GOT3 (cell line): ENCODE results near the gene RYR1.
A peak's percentile ranks its signal among the peaks of the same experiment; 100 is the strongest.
"Not testable (repeated sequence)": the region's sequence is repeated elsewhere in the genome, so short reads cannot be mapped to it uniquely, and the experiment has no call there.

Source experiments
- DNase-seq: peaks from one replicate; lab custom pipeline; 2025; ENCODE audit warnings: mixed read lengths; lab: John Stamatoyannopoulos, UW

The RYR1 gene

GRCh38 chr19:38490861-38491260 is 57.4 kb downstream of the RYR1 start:
- DNase-seq: no peak

DNA sequence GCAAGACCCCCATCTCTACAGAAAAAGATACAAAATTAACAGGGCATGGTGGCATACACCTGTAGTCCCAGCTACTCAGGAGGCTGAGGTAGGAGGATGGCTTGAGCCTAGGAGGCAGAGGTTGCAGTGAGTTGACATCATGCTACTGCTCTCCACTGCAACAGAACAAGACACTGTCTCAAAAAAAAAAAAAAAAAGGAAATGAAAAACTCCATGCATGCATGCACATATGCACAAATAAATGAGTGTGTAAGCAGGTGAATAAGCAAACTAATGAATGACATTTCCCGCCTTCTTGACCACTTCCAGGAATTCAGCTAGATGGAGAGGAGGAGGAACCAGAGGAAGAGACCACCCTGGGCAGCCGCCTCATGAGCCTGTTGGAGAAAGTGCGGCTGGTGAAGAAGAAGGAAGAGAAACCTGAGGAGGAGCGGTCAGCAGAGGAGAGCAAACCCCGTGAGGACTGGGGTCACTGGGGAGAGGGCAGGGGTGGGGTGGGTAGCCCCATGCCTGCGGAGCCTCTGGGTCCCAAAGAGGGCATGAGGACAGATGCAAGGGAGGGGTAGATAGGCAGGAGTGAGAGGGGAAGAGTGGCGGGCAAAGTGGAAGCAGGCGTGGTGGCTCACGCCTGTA is 58.8 kb downstream of the RYR1 start:
- no peak for DNase-seq

DNA sequence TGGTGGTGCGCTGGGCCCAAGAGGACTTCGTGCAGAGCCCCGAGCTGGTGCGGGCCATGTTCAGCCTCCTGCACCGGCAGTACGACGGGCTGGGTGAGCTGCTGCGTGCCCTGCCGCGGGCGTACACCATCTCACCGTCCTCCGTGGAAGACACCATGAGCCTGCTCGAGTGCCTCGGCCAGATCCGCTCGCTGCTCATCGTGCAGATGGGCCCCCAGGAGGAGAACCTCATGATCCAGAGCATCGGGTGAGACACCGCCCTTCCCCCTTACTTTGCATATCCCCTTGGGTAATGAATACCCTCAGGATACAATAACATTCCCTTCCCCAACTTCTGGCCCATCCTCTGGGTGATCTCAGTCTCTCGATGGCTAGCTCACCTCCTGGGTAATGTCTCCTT is 60.9 kb downstream of the RYR1 start:
- DNase-seq: no peak

DNA sequence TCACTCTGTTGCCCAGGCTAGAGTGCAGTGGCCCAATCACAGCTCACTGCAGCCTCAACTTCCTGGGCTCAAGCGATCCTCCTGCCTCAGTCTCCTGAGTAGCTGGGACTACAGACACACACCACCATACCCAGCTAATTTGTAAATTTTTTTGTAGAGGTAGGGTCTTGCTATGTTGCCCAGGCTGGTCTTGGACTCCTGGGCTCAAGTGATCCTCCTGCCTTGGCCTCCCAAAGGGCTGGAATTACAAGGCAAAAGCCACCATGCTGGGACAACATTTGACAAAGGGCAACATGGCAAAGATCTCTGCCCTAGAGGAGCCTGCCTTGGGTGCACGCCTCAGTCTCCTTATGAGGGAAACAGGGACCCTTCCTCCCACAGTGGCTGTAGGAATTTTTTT is 61.9 kb downstream of the RYR1 start:
- not testable (repeated sequence) for DNase-seq

GRCh38 chr19:38496116-38496515 is 62.6 kb downstream of the RYR1 start:
- no peak for DNase-seq

- no peak for DNase-seq
Measured at GRCh38 chr19:38496603-38497487, 63.4 kb downstream of the RYR1 start.

GRCh38 chr19:38497907-38498306 is 64.4 kb downstream of the RYR1 start:
- DNase-seq: no peak

DNA sequence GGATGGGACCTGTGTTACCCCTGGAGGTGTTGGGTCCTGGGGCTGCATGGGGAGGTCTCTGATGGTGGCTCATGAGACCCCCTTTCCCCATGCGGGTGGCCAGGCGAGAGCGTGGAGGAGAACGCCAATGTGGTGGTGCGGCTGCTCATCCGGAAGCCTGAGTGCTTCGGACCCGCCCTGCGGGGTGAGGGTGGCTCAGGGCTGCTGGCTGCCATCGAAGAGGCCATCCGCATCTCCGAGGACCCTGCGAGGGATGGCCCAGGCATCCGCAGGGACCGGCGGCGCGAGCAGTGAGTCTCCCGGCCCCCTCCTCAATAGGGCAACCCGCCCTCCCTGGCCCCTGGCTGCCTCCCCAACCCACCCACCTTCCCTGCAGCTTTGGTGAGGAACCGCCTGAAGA is 66.0 kb downstream of the RYR1 start:
- no peak for DNase-seq

DNA sequence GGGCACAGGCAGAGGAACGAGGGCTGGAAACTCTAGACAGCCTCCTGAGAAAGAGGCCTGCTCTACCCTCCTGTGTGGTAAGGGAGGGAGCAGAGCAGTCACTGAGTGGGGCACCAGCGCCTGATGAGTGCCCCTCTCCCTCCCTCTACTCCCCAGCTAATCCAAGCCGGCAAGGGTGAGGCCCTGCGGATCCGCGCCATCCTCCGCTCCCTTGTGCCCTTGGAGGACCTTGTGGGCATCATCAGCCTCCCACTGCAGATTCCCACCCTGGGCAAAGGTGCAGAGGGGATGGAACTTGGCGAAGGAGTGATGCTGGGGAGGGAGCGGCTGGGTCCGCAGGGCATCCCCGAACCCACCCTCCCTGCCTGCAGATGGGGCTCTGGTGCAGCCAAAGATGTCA is 67.0 kb downstream of the RYR1 start:
- DNase-seq: no peak

DNA sequence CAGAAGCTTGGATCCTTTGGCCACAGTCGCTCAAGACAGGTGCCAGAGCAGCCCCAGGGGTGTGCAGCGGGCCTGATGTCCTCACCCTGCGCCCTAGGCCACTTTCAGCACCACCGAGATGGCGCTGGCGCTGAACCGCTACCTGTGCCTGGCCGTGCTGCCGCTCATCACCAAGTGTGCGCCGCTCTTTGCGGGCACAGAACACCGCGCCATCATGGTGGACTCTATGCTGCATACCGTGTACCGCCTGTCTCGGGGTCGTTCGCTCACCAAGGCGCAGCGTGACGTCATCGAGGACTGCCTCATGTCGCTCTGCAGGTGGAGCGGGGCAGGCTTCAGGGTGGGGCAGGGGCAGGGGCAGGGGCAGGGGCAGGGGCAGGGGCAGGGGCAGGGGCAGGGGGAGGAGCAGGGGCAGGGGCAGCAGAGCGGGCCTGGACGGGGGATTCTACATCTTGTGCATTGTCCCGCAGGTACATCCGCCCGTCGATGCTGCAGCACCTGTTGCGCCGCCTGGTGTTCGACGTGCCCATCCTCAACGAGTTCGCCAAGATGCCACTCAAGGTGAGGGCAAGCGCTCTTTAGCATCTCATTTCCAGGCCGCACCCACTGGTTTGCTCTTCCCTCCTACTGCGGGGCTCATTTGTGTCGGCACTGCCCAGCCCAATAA is 69.1 kb downstream of the RYR1 start:
- no peak for DNase-seq

- DNase-seq: no peak
Measured at GRCh38 chr19:38503077-38503410, 69.6 kb downstream of the RYR1 start.

DNA sequence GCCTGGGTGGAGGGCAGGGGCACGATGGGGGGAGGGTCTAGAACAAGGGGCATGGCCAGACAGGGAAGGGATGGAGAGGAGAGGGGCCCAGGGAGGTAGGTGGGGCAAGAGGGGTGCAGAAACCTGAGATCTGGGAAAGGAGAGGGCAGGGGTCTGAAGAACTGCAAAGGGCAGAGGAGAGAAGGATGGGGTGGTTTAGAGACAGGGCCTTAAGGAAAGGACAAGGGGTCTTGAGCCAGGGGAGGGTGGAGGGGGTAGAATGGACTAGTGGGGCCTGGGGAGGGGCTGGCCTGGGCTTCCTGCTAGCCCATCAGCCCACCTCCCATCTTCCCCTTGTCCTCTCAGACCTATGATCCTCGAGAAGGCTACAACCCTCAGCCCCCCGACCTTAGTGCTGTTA is 72.5 kb downstream of the RYR1 start:
- DNase-seq: no peak

DNA sequence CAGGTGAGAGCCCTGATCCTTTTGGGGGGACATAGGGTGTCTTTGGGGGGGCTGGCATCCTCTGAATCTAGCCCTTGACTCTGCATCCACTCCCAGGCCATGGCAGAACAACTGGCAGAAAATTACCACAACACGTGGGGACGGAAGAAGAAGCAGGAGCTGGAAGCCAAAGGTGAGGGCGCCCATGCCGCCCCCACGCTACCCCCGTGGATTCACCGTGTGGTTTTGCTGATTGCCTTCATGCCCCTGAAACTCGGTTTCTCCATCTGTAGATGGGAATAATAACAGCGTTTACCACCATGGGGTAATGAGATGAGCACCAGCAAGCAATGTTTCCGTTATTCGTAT is 72.9 kb downstream of the RYR1 start:
- no peak for DNase-seq

DNA sequence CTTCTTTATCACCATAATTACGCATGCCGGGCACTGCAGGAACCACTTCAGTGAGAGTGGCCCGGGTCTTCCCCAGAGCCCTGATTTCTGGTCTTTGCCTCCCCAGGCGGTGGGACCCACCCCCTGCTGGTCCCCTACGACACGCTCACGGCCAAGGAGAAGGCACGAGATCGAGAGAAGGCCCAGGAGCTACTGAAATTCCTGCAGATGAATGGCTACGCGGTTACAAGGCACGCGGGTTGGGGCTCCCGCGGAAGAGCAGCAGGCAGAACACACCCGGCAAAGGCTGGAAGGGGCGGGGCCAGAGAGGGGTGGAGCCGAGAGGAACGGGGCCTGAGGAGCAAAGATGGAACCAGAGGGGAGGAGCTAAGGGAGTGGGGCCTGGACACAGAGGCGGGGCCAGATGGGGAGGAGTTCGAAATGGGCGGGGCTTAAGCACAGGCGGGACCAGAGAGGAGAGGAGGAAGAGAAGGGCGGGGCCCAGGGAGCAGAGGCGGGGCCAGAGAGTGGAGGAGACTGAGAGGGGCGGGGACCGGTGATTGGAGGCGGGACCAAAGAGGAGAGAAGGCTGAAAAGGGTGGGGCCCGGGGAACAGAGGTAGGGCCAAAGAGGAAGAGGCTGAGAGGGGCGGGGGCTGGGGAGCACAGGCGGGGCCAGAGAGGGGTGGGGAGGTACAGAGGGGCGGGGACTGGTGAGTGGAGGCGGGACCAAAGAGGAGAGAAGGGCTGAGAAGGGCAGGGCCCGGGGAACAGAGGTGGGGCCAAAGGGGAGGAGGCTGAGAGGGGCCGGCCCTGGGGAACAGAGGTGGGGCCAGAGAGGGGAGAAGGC is 73.4 kb downstream of the RYR1 start:
- DNase-seq: peak; percentile 79

GRCh38 chr19:38507551-38508127 is 74.1 kb downstream of the RYR1 start:
- no peak for DNase-seq

DNA sequence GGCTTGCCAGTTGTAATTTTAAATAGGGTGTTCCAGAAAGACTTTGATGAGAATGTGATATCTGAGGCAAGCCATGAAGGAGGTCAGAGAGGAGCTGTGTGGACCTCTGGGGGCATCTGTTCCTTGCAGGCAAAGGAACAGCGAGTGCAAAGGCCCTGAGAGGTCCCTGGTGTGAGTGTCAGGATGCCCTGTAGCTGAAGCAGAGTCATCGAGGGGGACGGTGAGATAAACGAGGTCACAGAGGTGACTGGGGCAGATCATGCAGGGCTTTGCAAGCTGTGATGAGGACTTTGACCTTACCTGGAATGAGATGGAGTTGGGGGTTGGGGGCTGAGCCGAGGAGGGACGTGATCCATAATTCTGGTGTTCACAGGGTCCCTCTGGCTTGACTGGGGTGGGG is 75.0 kb downstream of the RYR1 start:
- no peak for DNase-seq

DNA sequence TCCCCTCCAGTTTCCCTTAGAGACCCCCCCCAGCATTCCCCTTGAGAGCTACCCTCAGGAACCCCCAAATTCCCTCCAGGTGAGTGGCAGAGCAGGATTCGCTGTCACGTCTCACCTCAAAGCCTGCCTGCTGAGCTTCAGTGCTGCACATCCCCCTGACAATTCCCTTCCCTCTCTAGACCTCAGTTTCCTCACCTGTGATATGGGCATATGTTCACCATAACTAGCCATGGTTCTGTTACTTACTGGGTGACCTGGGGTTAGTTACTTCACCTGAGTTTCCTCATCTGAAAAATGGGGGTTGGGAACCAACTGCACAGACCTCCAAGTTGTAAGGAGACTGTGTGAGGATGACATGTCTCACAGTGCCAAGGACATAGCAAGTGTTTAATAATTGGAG is 75.5 kb downstream of the RYR1 start:
- DNase-seq: no peak

GRCh38 chr19:38511074-38511708 is 77.7 kb downstream of the RYR1 start:
- no peak for DNase-seq

- DNase-seq: no peak
Measured at GRCh38 chr19:38512277-38512676, 78.8 kb downstream of the RYR1 start.

DNA sequence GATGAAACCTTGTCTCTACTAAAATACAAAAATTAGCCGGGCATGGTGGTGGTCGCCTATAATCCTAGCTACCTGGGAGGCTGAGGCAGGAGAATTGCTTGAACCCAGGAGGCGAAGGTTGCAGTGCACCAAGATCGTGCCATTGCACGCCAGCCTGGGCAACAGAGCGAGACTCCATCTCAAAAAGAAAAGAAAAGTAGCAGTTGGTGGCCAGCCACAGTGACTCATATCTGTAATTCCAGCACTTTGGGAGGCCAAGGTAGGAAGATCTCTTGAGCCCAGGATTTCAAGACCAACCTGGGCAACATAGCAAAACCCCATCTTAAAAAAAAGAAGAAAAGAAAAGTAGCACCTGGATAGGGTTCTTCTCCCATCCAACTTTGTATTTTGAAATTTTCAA is 79.7 kb downstream of the RYR1 start:
- not testable (repeated sequence) for DNase-seq

- DNase-seq: no peak
Measured at GRCh38 chr19:38513762-38514167, 80.3 kb downstream of the RYR1 start.
